NB4 (cell line): ENCODE measurements around the gene ZNF787.

Experiments used
- POLR2A ChIP-seq: IDR thresholded peaks from 2 replicates; pipeline ENCODE4 v1.6.1; 2011; ENCODE audit warnings: mild to moderate bottlenecking; ENCODE audit not compliant: insufficient read length; ENCODE audit errors: extremely low read depth
- TF ChIP-seq, protein P1 (sequence below): IDR thresholded peaks from one replicate; pipeline ENCODE4 v1.5.1; 2012; ENCODE audit warnings: low read depth, low read length

DNA sequence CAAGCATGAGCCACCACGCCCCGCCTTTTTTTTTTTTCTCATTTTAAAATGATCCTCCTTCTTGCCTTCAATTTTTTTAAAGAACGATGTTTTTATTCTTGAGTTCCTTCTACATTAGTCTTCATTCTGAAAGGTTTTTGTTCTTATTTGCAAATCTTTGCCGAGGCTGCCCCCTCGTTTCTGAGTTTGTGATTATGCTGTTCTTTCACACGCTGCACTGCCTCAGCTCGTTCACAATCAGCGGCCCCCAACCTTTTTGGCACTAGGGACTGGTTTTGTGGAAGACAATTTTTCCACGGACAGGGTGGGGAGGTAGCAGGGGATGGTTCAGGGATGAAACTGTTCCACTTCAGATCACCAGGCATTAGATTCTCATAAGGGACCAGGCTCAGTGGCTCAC is 26.6 kb downstream of the ZNF787 start:
- TF ChIP-seq, protein P1, sequence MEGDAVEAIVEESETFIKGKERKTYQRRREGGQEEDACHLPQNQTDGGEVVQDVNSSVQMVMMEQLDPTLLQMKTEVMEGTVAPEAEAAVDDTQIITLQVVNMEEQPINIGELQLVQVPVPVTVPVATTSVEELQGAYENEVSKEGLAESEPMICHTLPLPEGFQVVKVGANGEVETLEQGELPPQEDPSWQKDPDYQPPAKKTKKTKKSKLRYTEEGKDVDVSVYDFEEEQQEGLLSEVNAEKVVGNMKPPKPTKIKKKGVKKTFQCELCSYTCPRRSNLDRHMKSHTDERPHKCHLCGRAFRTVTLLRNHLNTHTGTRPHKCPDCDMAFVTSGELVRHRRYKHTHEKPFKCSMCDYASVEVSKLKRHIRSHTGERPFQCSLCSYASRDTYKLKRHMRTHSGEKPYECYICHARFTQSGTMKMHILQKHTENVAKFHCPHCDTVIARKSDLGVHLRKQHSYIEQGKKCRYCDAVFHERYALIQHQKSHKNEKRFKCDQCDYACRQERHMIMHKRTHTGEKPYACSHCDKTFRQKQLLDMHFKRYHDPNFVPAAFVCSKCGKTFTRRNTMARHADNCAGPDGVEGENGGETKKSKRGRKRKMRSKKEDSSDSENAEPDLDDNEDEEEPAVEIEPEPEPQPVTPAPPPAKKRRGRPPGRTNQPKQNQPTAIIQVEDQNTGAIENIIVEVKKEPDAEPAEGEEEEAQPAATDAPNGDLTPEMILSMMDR = no peak
- no peak for TF ChIP-seq POLR2A
